GM12864 (cell line): Measurements from ENCODE around the gene SHC3.

Experiments used
- DNase-seq: peaks from one replicate; pipeline ENCODE4 v3.0.0-alpha.2; 2011; ENCODE audit warnings: low read depth
- H3K4me3 ChIP-seq: 2 replicates; pipeline ENCODE4 v1.5.1; 2011; ENCODE audit warnings: mild to moderate bottlenecking, low read depth, low read length, control low read depth
- CTCF ChIP-seq: IDR thresholded peaks from 2 replicates; pipeline ENCODE4 v1.5.1; 2011; ENCODE audit warnings: low read depth, mild to moderate bottlenecking, moderate library complexity, low read length, control low read depth, inconsistent platforms; ENCODE audit errors: missing control alignments

Gene SHC3

GRCh38 chr9:89139455-89139854 lies 39.2 kb downstream of the SHC3 start:
- TF ChIP-seq CTCF, result no peak
- DNase-seq, result no peak
- no peak overlapping the region for H3K4me3 ChIP-seq

GRCh38 chr9:89138463-89139390 lies 39.9 kb downstream of the SHC3 start:
- DNase-seq, result no peak
- TF ChIP-seq CTCF, result no peak
- no peak overlapping the region for H3K4me3 ChIP-seq

GRCh38 chr9:89137542-89138462 lies 40.8 kb downstream of the SHC3 start:
- TF ChIP-seq CTCF, result no peak
- H3K4me3 ChIP-seq, result no peak overlapping the region
- no peak for DNase-seq

- DNase-seq, result no peak
- no peak for TF ChIP-seq CTCF
- no peak overlapping the region for H3K4me3 ChIP-seq
Measured at GRCh38 chr9:89135591-89136166, 42.9 kb downstream of the SHC3 start.

- no peak for TF ChIP-seq CTCF
- H3K4me3 ChIP-seq, result no peak overlapping the region
- no peak for DNase-seq
Measured at GRCh38 chr9:89134709-89135108, 43.9 kb downstream of the SHC3 start.

- no peak for DNase-seq
- H3K4me3 ChIP-seq, result no peak overlapping the region
- TF ChIP-seq CTCF, result no peak
Measured at GRCh38 chr9:89122949-89123348, 55.7 kb downstream of the SHC3 start.
